PC-9 (cell line): ENCODE results near the gene F11. TPM values are rescaled to one million over a fixed set of nuclear protein-coding genes. Genes with fewer than 3 reads are reported as not detected.
"Not testable (repeated sequence)": the region's sequence is repeated elsewhere in the genome, so short reads cannot be mapped to it uniquely, and the experiment has no call there.

Experiments
- BruUV-seq: library from RNA; stranded (reverse); fragments of 400-500 nt; replicated peaks from 2 replicates; lab custom pipeline; 2021; lab: Mats Ljungman, UMichigan
- CTCF ChIA-PET: fragments of 300-600 bp; sonication (Branson Sonifier 250); formaldehyde crosslinking; loops from one replicate; lab custom pipeline; 2022; ENCODE audit warnings: antibody characterized with exemption; lab: Charles Lee
- POLR2A ChIA-PET: fragments of 300-600 bp; sonication (Branson Sonifier 250); formaldehyde crosslinking; loops from one replicate; lab custom pipeline; 2022; ENCODE audit warnings: antibody characterized with exemption; ENCODE audit not compliant: unreplicated experiment; lab: Charles Lee
- DNase-seq, 2 experiments: peaks; one replicate each; pipeline versions ENCODE4 v3.0.0 to v3.0.0-alpha.2; 2015 to 2022; ENCODE audit warnings: mixed read lengths in 1 of 2
- H2AFZ ChIP-seq: fragments of 200-600 bp; sonication (generic); 2 replicates; pipeline ENCODE4 v1.8.1; 2017; ENCODE audit warnings: antibody characterized with exemption
- H3F3A ChIP-seq: fragments of 200-600 bp; sonication (generic); 2 replicates; pipeline ENCODE4 v1.8.1; 2017; ENCODE audit warnings: antibody characterized with exemption, mild to moderate bottlenecking, low read depth; ENCODE audit not compliant: insufficient read depth
- H3K27ac ChIP-seq: fragments of 200-600 bp; sonication (generic); 2 replicates; pipeline ENCODE4 v1.6.1; 2016; ENCODE audit warnings: mixed run types
- H3K27me3 ChIP-seq: fragments of 200-600 bp; sonication (generic); 2 replicates; pipeline ENCODE4 v1.6.1; 2016; ENCODE audit warnings: low read depth, mixed run types; ENCODE audit not compliant: insufficient read depth
- H3K36me3 ChIP-seq: fragments of 200-600 bp; sonication (generic); 2 replicates; pipeline ENCODE4 v1.6.1; 2016; ENCODE audit warnings: low read depth, mixed run types
- H3K4me1 ChIP-seq: fragments of 200-600 bp; sonication (generic); replicated peaks from 2 replicates; pipeline ENCODE4 v1.6.1; 2016; ENCODE audit warnings: mixed run types; ENCODE audit not compliant: insufficient read depth
- H3K4me2 ChIP-seq: fragments of 200-600 bp; sonication (generic); 2 replicates; pipeline ENCODE4 v1.6.1; 2017; ENCODE audit warnings: mixed run types
- H3K4me3 ChIP-seq: fragments of 200-600 bp; sonication (generic); 2 replicates; pipeline ENCODE4 v1.6.1; 2016; ENCODE audit warnings: mixed run types
- H3K79me2 ChIP-seq: fragments of 200-600 bp; sonication (generic); 2 replicates; pipeline ENCODE4 v1.6.1; 2017; ENCODE audit warnings: low read depth, mixed run types
- H3K9me2 ChIP-seq: fragments of 200-600 bp; sonication (generic); 2 replicates; pipeline ENCODE4 v1.8.1; 2017; ENCODE audit warnings: mild to moderate bottlenecking; ENCODE audit not compliant: insufficient read depth
- H3K9me3 ChIP-seq: fragments of 200-600 bp; sonication (generic); 2 replicates; pipeline ENCODE4 v1.8.1; 2016; ENCODE audit warnings: low read depth; ENCODE audit not compliant: insufficient read depth
- H4K20me1 ChIP-seq: fragments of 200-600 bp; sonication (generic); 2 replicates; pipeline ENCODE4 v1.8.1; 2017; ENCODE audit not compliant: insufficient read depth
- EZH2 ChIP-seq: fragments of 200-600 bp; sonication (generic); IDR thresholded peaks from 2 replicates; pipeline ENCODE4 v1.8.0; 2017; ENCODE audit warnings: antibody characterized with exemption, low read depth
- intact Hi-C: fragments of 100-400 bp; cut with micrococcal nuclease; formaldehyde crosslinking; loops from one replicate; pipeline ENCODE4 v1.10.0; 2022; ENCODE audit not compliant: unreplicated experiment
- total RNA-seq: library from RNA; stranded (reverse); gene quantifications from 2 replicates; pipeline ENCODE4 v1.2.3, GENCODE V29; 2021
- TF ChIP-seq, protein P1 (sequence below): fragments of 200-600 bp; sonication (generic); conservative IDR thresholded peaks from 2 replicates; pipeline ENCODE4 v1.6.1; 2017; ENCODE audit warnings: mixed run types, antibody characterized with exemption, mild to moderate bottlenecking, moderate library complexity

F11 gene
- total RNA-seq, 1 experiment from 2014 or later, result not detected

GRCh38 chr4:186264660-186265059, 1.3 kb upstream of the F11 start:
- Histone ChIP-seq H3K4me3 (no peak overlapping the region), H3K36me3 (no peaks in the 10 kb centered on the region), H3F3A (no peaks in the 10 kb centered on the region), H4K20me1 (no peaks in the 10 kb centered on the region), H3K4me2 (no peak overlapping the region), H3K9me2 (no peaks in the 10 kb centered on the region), H3K9me3 (no peaks in the 10 kb centered on the region), H3K79me2 (no peaks in the 10 kb centered on the region), H2AFZ (no peak overlapping the region), H3K4me1 (no peaks in the 10 kb centered on the region), H3K27me3 (peaks cover 24% of the 10 kb centered on the region; the same call in 1 of the 2 replicates), H3K27ac (no peak overlapping the region)
- no TSS peak for BruUV-seq
- TF ChIP-seq, protein P1, sequence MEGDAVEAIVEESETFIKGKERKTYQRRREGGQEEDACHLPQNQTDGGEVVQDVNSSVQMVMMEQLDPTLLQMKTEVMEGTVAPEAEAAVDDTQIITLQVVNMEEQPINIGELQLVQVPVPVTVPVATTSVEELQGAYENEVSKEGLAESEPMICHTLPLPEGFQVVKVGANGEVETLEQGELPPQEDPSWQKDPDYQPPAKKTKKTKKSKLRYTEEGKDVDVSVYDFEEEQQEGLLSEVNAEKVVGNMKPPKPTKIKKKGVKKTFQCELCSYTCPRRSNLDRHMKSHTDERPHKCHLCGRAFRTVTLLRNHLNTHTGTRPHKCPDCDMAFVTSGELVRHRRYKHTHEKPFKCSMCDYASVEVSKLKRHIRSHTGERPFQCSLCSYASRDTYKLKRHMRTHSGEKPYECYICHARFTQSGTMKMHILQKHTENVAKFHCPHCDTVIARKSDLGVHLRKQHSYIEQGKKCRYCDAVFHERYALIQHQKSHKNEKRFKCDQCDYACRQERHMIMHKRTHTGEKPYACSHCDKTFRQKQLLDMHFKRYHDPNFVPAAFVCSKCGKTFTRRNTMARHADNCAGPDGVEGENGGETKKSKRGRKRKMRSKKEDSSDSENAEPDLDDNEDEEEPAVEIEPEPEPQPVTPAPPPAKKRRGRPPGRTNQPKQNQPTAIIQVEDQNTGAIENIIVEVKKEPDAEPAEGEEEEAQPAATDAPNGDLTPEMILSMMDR, result no peak
- TF ChIP-seq EZH2, result no peak
- ChIA-PET CTCF (no interaction called here), POLR2A (no interaction called here)
- no peak for DNase-seq
- intact Hi-C loops, result no loop called here

DNA sequence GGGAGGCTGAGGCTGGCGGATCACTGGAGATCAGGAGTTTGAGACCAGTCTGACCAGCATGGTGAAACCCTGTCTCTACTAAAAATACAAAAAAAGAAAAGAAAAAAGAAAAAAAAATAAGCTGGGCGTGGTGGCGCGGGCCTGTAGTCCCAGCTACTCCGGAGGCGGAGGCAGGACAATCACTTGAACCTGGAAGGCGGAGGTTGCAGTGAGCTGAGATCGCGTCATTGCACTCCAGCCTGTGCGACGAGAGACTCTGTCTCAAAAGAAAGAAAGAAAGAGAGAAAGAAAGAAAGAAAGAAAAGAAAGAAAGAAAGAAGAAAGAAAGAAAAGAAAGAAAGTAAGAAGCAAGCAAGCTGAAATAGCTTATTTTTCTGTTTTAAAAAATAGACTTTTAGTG, 739 bp upstream of the F11 start:
- H4K20me1 ChIP-seq, intact Hi-C loops, H3K79me2 ChIP-seq, H3K9me2 ChIP-seq, H3K4me2 ChIP-seq, H3F3A ChIP-seq, H3K27ac ChIP-seq, H3K4me1 ChIP-seq, POLR2A ChIA-PET, H3K9me3 ChIP-seq, DNase-seq, BruUV-seq, H3K36me3 ChIP-seq, H2AFZ ChIP-seq, H3K4me3 ChIP-seq, CTCF ChIA-PET: not testable (repeated sequence)
- peaks cover 29% of the 10 kb centered on the region for H3K27me3 ChIP-seq

GRCh38 chr4:186266729-186267456, 904 bp downstream of the F11 start:
- TF ChIP-seq, protein P1, result no peak
- no peak for TF ChIP-seq EZH2
- H4K20me1 ChIP-seq, result no peaks in the 10 kb centered on the region
- no peaks in the 10 kb centered on the region for H3K9me3 ChIP-seq
- H3K9me2 ChIP-seq, result no peaks in the 10 kb centered on the region
- no peaks in the 10 kb centered on the region for H3F3A ChIP-seq
- ChIA-PET POLR2A (no interaction called here), CTCF (no interaction called here)
- H3K4me1 ChIP-seq, result no peaks in the 10 kb centered on the region
- no peaks in the 10 kb centered on the region for H3K79me2 ChIP-seq
- H2AFZ ChIP-seq, result no peak overlapping the region
- no TSS peak for BruUV-seq
- no peaks in the 10 kb centered on the region for H3K36me3 ChIP-seq
- peaks cover 34% of the 10 kb centered on the region for H3K27me3 ChIP-seq
- no peak overlapping the region for H3K27ac ChIP-seq
- H3K4me3 ChIP-seq, result no peak overlapping the region
- no peak for DNase-seq
- no peak overlapping the region for H3K4me2 ChIP-seq
- intact Hi-C loops, result no loop called here
